NCI-H446 treated with DMSO at 0.1 percent for 48 hours (cell line): ENCODE results near the gene HTR3D.
"Not testable (repeated sequence)": the region's sequence is repeated elsewhere in the genome, so short reads cannot be mapped to it uniquely, and the experiment has no call there.

ENCODE experiments used
- DNase-seq: peaks from one replicate; lab custom pipeline; 2025; lab: John Stamatoyannopoulos, UW

HTR3D gene

DNA sequence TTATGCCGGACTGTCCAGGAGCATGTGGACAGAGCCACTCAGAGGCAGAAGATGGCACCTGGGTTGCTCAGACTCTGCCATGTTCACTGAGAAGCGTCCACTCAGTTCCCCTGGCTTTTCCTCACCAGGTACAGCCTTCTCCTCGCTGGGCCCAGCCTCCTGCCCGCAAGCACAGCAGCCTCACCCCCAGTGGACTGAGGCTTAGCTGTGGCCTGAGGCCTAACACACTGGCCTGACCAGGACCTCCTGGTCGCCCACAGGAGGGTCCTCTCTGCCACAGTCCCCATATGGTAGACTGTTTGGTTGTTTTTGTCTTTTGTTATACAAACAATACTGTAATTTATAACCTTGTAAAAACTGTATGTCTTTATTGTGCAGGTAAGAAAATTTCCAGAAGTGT is 36.8 kb downstream of the HTR3D start:
- no peak for DNase-seq

- not testable (repeated sequence) for DNase-seq
These were observed 39.6 kb downstream of the HTR3D start for GRCh38 chr3:184071142-184071541.

DNA sequence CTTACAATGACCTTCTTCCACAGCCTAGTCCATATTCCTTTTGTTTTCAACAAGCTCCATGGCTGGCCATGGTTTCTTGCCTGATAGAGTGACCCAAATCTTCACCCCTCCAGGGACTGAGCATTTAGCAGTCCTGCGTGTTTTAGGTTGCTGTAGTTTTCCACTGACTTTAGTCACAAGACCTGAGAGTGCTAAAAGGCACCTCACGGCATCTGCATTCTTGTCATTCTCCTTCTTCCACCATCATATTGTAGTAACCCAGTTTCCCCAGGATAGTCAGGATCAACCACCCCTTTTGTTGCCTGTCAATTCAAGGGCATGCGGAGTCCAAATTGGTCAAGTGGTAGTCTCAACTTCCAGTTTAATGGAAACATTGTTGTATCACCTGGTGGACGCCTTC is 42.1 kb downstream of the HTR3D start:
- DNase-seq = no peak

DNA sequence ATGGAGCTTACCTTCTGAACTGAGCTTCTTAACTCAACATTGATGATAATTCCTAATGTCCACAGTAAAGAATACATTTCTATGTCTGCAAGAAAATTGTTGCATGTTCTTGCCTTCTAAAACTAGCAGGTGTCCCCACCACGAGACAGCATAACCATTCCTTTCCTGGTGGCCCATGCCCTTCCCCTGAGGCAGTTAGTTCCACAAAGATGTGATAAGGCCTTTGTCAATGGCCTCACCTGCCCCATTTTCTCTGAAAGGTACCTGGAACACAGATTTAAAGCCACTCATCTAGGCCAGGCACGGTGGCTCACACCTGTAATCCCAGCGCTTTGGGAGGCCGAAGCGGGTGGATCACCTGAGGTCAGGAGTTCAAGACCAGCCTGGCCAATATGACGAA is 44.4 kb downstream of the HTR3D start:
- no peak for DNase-seq

- no peak for DNase-seq
These were observed 46.3 kb downstream of the HTR3D start for GRCh38 chr3:184077881-184078280.

GRCh38 chr3:184078851-184079250 is 47.3 kb downstream of the HTR3D start:
- DNase-seq = no peak

- DNase-seq = no peak
These were observed 49.7 kb downstream of the HTR3D start for GRCh38 chr3:184081116-184081830.

GRCh38 chr3:184082034-184082433 is 50.5 kb downstream of the HTR3D start:
- no peak for DNase-seq

DNA sequence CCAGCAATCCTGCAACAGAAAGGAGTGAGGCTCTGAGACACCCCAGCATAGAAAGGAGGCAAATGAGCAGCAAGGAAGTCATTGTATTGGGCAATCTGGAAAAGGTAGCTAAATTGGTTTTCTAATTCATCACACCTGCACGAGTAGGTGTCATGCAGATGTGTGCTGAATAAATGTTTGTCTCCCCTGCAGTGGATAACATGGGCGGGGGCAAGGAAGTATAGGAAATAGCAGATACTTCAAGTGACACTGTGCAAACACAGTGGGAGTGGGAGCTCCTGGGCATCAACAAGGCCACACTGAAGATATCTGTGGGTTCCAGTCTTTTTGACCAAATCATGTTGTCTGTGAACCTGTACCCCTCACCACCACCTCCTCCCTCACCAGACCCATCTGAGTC is 50.9 kb downstream of the HTR3D start:
- no peak for DNase-seq

GRCh38 chr3:184085389-184085852 is 53.9 kb downstream of the HTR3D start:
- no peak for DNase-seq
